Tongue (tissue), 2 donors: ENCODE results near the gene ZP3. TPM values are rescaled to one million over a fixed set of nuclear protein-coding genes. Genes with fewer than 3 reads are reported as not detected.
"Not testable (repeated sequence)": the region's sequence is repeated elsewhere in the genome, so short reads cannot be mapped to it uniquely, and the experiment has no call there.

Experiments used
- DNase-seq: peaks from one replicate; pipeline ENCODE4 v3.0.0-alpha.2; 2015
- total RNA-seq: library from RNA; depleted of rRNA; stranded (reverse); fragments of >200 nt; gene quantifications from one replicate; pipeline ENCODE4 v1.2.3, GENCODE V29; 2014

ZP3 gene
- total RNA-seq, 1 donor from 2014 or later = 2.1 TPM

GRCh38 chr7:76485822-76486610 lies 61.3 kb downstream of the ZP3 start:
- DNase-seq = not testable (repeated sequence)

GRCh38 chr7:76486618-76487017 lies 61.9 kb downstream of the ZP3 start:
- not testable (repeated sequence) for DNase-seq

GRCh38 chr7:76487969-76488368 lies 63.2 kb downstream of the ZP3 start:
- not testable (repeated sequence) for DNase-seq

Other genes starting within 250 kb of the ZP3 start
- gene SRRM3, start 223.1 kb upstream of the ZP3 start, total RNA-seq = 0.62 TPM
- 326 TPM for gene HSPB1, start 122.3 kb upstream of the ZP3 start, total RNA-seq
- 142 TPM for gene YWHAG, start 66.0 kb upstream of the ZP3 start, total RNA-seq
- 0.41 TPM for gene SSC4D, start 15.3 kb upstream of the ZP3 start, total RNA-seq
- gene DTX2, start 36.8 kb downstream of the ZP3 start, total RNA-seq = 13.5 TPM
- gene UPK3B, start 85.6 kb downstream of the ZP3 start, total RNA-seq = 2.2 TPM
- 0.72 TPM for gene SPDYE16, start 118.3 kb downstream of the ZP3 start, total RNA-seq
- gene POMZP3, start 202.3 kb downstream of the ZP3 start, total RNA-seq = 1.0 TPM